Measurements from ENCODE around the gene NEGR1. TPM values are rescaled to one million over a fixed set of nuclear protein-coding genes. Genes with fewer than 3 reads are reported as not detected.

The NEGR1 gene
- total and polyA plus RNA-seq, 7 donors: 1.3 to 10.2 (median 2.2) TPM

GRCh38 chr1:72284348-72285073 is 2.2 kb upstream of the NEGR1 start:
- Histone ChIP-seq H3K9me3 (no peaks in the 10 kb centered on the region), H3K27me3 (ENCODE audit: insufficient read depth in 3 of 3, low read length in 2 of 3) (no peaks in the 10 kb centered on the region), H3K27ac (peak overlapping the region; percentile 75), H3K4me1 (no peaks in the 10 kb centered on the region), H3K4me3 (peak overlapping the region; percentile 81), H3K36me3 (ENCODE audit: insufficient read depth in 1 of 2, low read depth in 1 of 2) (no peaks in the 10 kb centered on the region)
- TF ChIP-seq, protein P1, sequence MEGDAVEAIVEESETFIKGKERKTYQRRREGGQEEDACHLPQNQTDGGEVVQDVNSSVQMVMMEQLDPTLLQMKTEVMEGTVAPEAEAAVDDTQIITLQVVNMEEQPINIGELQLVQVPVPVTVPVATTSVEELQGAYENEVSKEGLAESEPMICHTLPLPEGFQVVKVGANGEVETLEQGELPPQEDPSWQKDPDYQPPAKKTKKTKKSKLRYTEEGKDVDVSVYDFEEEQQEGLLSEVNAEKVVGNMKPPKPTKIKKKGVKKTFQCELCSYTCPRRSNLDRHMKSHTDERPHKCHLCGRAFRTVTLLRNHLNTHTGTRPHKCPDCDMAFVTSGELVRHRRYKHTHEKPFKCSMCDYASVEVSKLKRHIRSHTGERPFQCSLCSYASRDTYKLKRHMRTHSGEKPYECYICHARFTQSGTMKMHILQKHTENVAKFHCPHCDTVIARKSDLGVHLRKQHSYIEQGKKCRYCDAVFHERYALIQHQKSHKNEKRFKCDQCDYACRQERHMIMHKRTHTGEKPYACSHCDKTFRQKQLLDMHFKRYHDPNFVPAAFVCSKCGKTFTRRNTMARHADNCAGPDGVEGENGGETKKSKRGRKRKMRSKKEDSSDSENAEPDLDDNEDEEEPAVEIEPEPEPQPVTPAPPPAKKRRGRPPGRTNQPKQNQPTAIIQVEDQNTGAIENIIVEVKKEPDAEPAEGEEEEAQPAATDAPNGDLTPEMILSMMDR (IDR thresholded peaks at IDR 0.05): no peak
- 0 to 1% (median 1%) methylated on average over 24 of the region's 24 CpGs for WGBS, 3 donors
- ATAC-seq: peak in 2 of 4 donors; percentile 12 to 31
- intact Hi-C loops (cut with DNase I): loop anchor here in 1 of 2 donors (10.0 kb wide), 1 partner anchor 100 kb away; no protein-coding TSS in a partner anchor
- peak; percentile 29 to 51 for DNase-seq

- no peaks in the 10 kb centered on the region for H3K27me3 ChIP-seq (ENCODE audit: insufficient read depth in 3 of 3, low read length in 2 of 3)
- no peaks in the 10 kb centered on the region for H3K9me3 ChIP-seq
- no peaks in the 10 kb centered on the region for H3K36me3 ChIP-seq (ENCODE audit: insufficient read depth in 1 of 2, low read depth in 1 of 2)
- H3K27ac ChIP-seq: peak overlapping the region; percentile 75
- H3K4me3 ChIP-seq: peak overlapping the region; percentile 81
- TF ChIP-seq, protein P1 (IDR thresholded peaks at IDR 0.05): no peak
- WGBS, 3 donors: 0 to 1% (median 0%) methylated on average over 7 of the region's 7 CpGs
- ATAC-seq (no peak), DNase-seq (no peak)
- no peaks in the 10 kb centered on the region for H3K4me1 ChIP-seq
- intact Hi-C loops (cut with DNase I): loop anchor here in 1 of 2 donors (10.0 kb wide), 1 partner anchor 99 kb away; no protein-coding TSS in a partner anchor
These were observed 1.7 kb upstream of the NEGR1 start for GRCh38 chr1:72284084-72284347.

DNA sequence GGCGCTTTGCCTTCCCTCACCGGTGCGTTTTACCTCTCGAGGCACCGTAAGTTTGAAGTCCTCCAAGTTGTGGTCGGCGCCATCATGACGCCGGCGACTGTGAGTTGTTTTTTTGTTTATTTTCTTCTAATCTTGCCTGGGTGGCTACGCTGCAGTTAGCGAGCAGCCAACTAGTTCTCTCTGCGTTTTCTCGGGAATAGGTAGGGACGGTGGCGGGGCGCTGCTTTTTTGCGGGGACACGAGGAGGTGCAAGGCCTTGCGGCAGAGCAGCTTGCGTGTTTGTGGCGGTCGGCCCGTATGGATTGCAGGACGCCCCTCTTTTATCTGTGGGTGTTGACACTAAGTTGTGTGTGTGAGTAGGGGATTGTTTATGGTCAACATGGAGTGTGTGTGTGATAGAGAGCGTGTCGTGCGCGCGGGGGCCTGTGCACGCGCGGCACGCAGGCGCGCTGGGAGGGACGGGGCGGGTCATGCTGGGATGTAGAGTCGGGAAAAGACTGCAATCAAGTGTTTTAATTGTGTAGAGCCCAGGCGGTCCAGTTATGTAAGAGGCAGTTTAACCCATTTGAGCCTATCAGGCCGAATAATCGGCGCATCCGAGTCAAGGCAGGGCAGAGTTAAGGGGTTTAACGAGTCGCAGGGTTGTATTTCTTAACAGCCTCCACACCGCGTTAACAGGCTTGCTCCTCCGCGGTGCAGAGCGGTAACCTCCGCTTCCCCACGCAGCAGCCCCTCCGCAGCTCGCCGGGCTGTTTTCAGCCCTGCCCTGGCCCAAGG is 1.2 kb upstream of the NEGR1 start:
- ATAC-seq (peak; percentile 65 to 84 (median 76)), DNase-seq (peak; percentile 70 to 82)
- Histone ChIP-seq H3K4me3 (peak overlapping the region; percentile 81), H3K9me3 (no peaks in the 10 kb centered on the region), H3K36me3 (ENCODE audit: insufficient read depth in 1 of 2, low read depth in 1 of 2) (no peaks in the 10 kb centered on the region), H3K4me1 (no peaks in the 10 kb centered on the region), H3K27me3 (ENCODE audit: insufficient read depth in 3 of 3, low read length in 2 of 3) (no peaks in the 10 kb centered on the region), H3K27ac (peak overlapping the region; percentile 75)
- TF ChIP-seq, protein P1 (IDR thresholded peaks at IDR 0.05): no peak
- intact Hi-C loops (cut with DNase I): loop anchor here in 1 of 2 donors (10.0 kb wide), 1 partner anchor 99 kb away; no protein-coding TSS in a partner anchor
- 0 to 1% (median 1%) methylated on average over 56 of the region's 56 CpGs for WGBS, 3 donors

- TF ChIP-seq, protein P1 (IDR thresholded peaks at IDR 0.05): no peak
- WGBS, 3 donors: 0 to 3% (median 0%) methylated on average over 8 of the region's 8 CpGs
- Histone ChIP-seq H3K27me3 (ENCODE audit: insufficient read depth in 3 of 3, low read length in 2 of 3) (no peaks in the 10 kb centered on the region), H3K4me3 (peak overlapping the region; percentile 81), H3K36me3 (ENCODE audit: insufficient read depth in 1 of 2, low read depth in 1 of 2) (no peaks in the 10 kb centered on the region), H3K4me1 (no peaks in the 10 kb centered on the region), H3K27ac (peak overlapping the region; percentile 75), H3K9me3 (no peaks in the 10 kb centered on the region)
- DNase-seq (no peak), ATAC-seq (no peak)
- intact Hi-C loops (cut with DNase I): loop anchor here in 1 of 2 donors (10.0 kb wide), 1 partner anchor 98 kb away; no protein-coding TSS in a partner anchor
These were observed 625 bp upstream of the NEGR1 start for GRCh38 chr1:72283022-72283306.

Data from psoas muscle (tissue), 8 donors.